GM12892 (cell line): ENCODE results near the gene STRADB.

Source experiments
- POLR2A ChIP-seq: IDR thresholded peaks from 2 replicates; pipeline ENCODE4 v1.6.1; 2011; ENCODE audit warnings: low read depth, low read length, control low read depth
- POLR2AphosphoS5 ChIP-seq: IDR thresholded peaks from 2 replicates; pipeline ENCODE4 v1.6.1; 2011; ENCODE audit warnings: low read depth, low read length, control low read depth

DNA sequence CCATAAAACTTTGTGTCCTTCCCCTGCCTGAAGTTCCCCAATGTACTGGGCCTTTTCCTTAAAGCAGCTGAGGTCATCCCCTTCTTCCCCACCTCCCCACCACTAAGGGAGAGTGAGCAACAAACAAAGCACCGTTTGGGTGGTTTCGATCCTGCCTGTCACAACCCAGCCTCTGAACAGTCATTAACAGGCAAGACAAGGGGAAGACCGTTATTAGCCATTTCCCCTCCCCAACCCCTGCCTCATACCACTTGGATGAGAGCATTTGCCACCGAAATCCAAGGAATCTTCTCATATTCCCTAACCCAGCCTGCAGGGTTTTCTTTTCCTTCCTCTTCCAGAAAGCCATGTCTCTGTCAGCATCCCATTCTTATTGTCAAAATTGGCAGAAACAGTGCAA lies 65.6 kb downstream of the STRADB start:
- TF ChIP-seq POLR2AphosphoS5, result no peak
- no peak for TF ChIP-seq POLR2A
